Embryonic facial prominence (tissue), 1 donor: Measurements from ENCODE around the gene UBXN7.
"Not testable (repeated sequence)": the region's sequence is repeated elsewhere in the genome, so short reads cannot be mapped to it uniquely, and the experiment has no call there.

Source experiments
- DNase-seq: peaks from one replicate; pipeline ENCODE4 v3.0.0-alpha.2; 2016; ENCODE audit errors: extremely low spot score

UBXN7 gene

GRCh38 chr3:196316799-196317686, 115.2 kb downstream of the UBXN7 start:
- not testable (repeated sequence) for DNase-seq

- no peak for DNase-seq
Observed at GRCh38 chr3:196315821-196316220, 116.4 kb downstream of the UBXN7 start.

GRCh38 chr3:196314597-196314996, 117.6 kb downstream of the UBXN7 start:
- no peak for DNase-seq

- DNase-seq = not testable (repeated sequence)
Observed at GRCh38 chr3:196314086-196314485, 118.1 kb downstream of the UBXN7 start.

GRCh38 chr3:196302960-196303359, 129.3 kb downstream of the UBXN7 start:
- not testable (repeated sequence) for DNase-seq

- DNase-seq = not testable (repeated sequence)
Observed at GRCh38 chr3:196302551-196302950, 129.7 kb downstream of the UBXN7 start.

- DNase-seq = no peak
Observed at GRCh38 chr3:196298521-196298920, 133.7 kb downstream of the UBXN7 start.
